Liver (tissue), 9 donors: ENCODE measurements around the gene MCTP1. TPM values are rescaled to one million over a fixed set of nuclear protein-coding genes. Genes with fewer than 3 reads are reported as not detected.

Experiments
- DNase-seq: peaks from one replicate; pipeline ENCODE4 v3.0.0-alpha.2; 2017; ENCODE audit warnings: low spot score
- H3K27ac ChIP-seq, 2 donors: one replicate each; pipeline ENCODE4 v1.7.0; 2013; ENCODE audit warnings: inconsistent platforms in 2 of 2, low read length in 2 of 2, control low read depth in 1 of 2, low read depth in 1 of 2, mild to moderate bottlenecking in 1 of 2
- H3K27me3 ChIP-seq, 4 donors: one replicate each; pipeline versions ENCODE4 v1.6.1 to v1.7.0; 2013; ENCODE audit warnings: low read length in 3 of 4, inconsistent platforms in 1 of 4, mild to moderate bottlenecking in 1 of 4, moderate library complexity in 1 of 4; ENCODE audit not compliant: control insufficient read depth in 4 of 4, insufficient read depth in 4 of 4
- H3K36me3 ChIP-seq, 4 donors: one replicate each; pipeline versions ENCODE4 v1.6.1 to v1.7.0; 2013; ENCODE audit warnings: low read length in 3 of 4, mild to moderate bottlenecking in 3 of 4, low read depth in 1 of 4, moderate library complexity in 1 of 4; ENCODE audit not compliant: control insufficient read depth in 4 of 4, insufficient read depth in 3 of 4
- H3K4me1 ChIP-seq, 4 donors: one replicate each; pipeline versions ENCODE4 v1.6.1 to v1.7.0; 2013; ENCODE audit warnings: low read length in 3 of 4, mild to moderate bottlenecking in 3 of 4, moderate library complexity in 1 of 4; ENCODE audit not compliant: control insufficient read depth in 4 of 4, insufficient read depth in 4 of 4
- H3K4me3 ChIP-seq, 3 donors: one replicate each; pipeline versions ENCODE4 v1.6.1 to v1.7.0; 2013; ENCODE audit warnings: low read length in 3 of 3, control low read depth in 1 of 3, low read depth in 1 of 3, mild to moderate bottlenecking in 1 of 3
- H3K9ac ChIP-seq, 2 donors: one replicate each; pipeline ENCODE4 v1.7.0; 2013; ENCODE audit warnings: low read length in 2 of 2, mild to moderate bottlenecking in 2 of 2, moderate library complexity in 2 of 2, control low read depth in 1 of 2, low read depth in 1 of 2
- H3K9me3 ChIP-seq, 4 donors: one replicate each; pipeline versions ENCODE4 v1.6.1 to v1.7.0; 2013; ENCODE audit warnings: low read length in 3 of 4; ENCODE audit not compliant: control insufficient read depth in 4 of 4
- ATF3 ChIP-seq: IDR thresholded peaks from 2 replicates; pipeline ENCODE4 v1.6.1; 2016; ENCODE audit warnings: antibody characterized with exemption
- CTCF ChIP-seq: fragments of 150-350 bp; IDR thresholded peaks from 2 replicates; pipeline ENCODE4 v1.5.1; 2017; ENCODE audit warnings: improper control_type of control experiment, low read depth, low read length; ENCODE audit not compliant: missing input control
- EGR1 ChIP-seq, 2 donors: IDR thresholded peaks; 2 replicates each; pipeline ENCODE4 v1.6.1; 2016 to 2018; ENCODE audit warnings: antibody characterized with exemption in 2 of 2, low read depth in 2 of 2
- FOXA1 ChIP-seq: IDR thresholded peaks from 2 replicates; pipeline ENCODE4 v1.6.1; 2016; ENCODE audit warnings: antibody characterized with exemption
- FOXA2 ChIP-seq: IDR thresholded peaks from 2 replicates; pipeline ENCODE4 v1.6.1; 2016; ENCODE audit warnings: antibody characterized with exemption
- GABPA ChIP-seq, 2 donors: IDR thresholded peaks in 1 of 2; conservative IDR thresholded peaks in 1 of 2; 2 replicates each; pipeline ENCODE4 v1.6.1; 2016; ENCODE audit warnings: antibody characterized with exemption in 2 of 2, mild to moderate bottlenecking in 1 of 2, moderate library complexity in 1 of 2
- HNF4A ChIP-seq, 2 donors: conservative IDR thresholded peaks; 2 replicates each; pipeline ENCODE4 v1.6.1; 2016; ENCODE audit warnings: antibody characterized with exemption in 2 of 2, mild to moderate bottlenecking in 2 of 2
- HNF4G ChIP-seq: IDR thresholded peaks from 2 replicates; pipeline ENCODE4 v1.6.1; 2016; ENCODE audit warnings: antibody characterized with exemption
- JUND ChIP-seq, 2 donors: IDR thresholded peaks; 2 replicates each; pipeline ENCODE4 v1.6.1; 2016; ENCODE audit warnings: antibody characterized with exemption in 2 of 2
- MAX ChIP-seq: IDR thresholded peaks from 2 replicates; pipeline ENCODE4 v1.6.1; 2016; ENCODE audit warnings: antibody characterized with exemption
- NR2F2 ChIP-seq: IDR thresholded peaks from 2 replicates; pipeline ENCODE4 v1.6.1; 2016; ENCODE audit warnings: antibody characterized with exemption
- RAD21 ChIP-seq, 2 donors: IDR thresholded peaks; 2 replicates each; pipeline ENCODE4 v1.6.1; 2016; ENCODE audit warnings: antibody characterized with exemption in 2 of 2, mild to moderate bottlenecking in 2 of 2
- REST ChIP-seq: IDR thresholded peaks from 2 replicates; pipeline ENCODE4 v1.6.1; 2016; ENCODE audit warnings: antibody characterized with exemption, mild to moderate bottlenecking
- RXRA ChIP-seq, 2 donors: IDR thresholded peaks; 2 replicates each; pipeline ENCODE4 v1.6.1; 2017 to 2018; ENCODE audit warnings: antibody characterized with exemption in 2 of 2, mild to moderate bottlenecking in 1 of 2
- SP1 ChIP-seq: IDR thresholded peaks from 2 replicates; pipeline ENCODE4 v1.6.1; 2018; ENCODE audit warnings: antibody characterized with exemption, mild to moderate bottlenecking
- TAF1 ChIP-seq: conservative IDR thresholded peaks from 2 replicates; pipeline ENCODE4 v1.6.1; 2016; ENCODE audit warnings: antibody characterized with exemption, mild to moderate bottlenecking
- YY1 ChIP-seq: IDR thresholded peaks from 2 replicates; pipeline ENCODE4 v1.6.1; 2016; ENCODE audit warnings: antibody characterized with exemption, mild to moderate bottlenecking
- ZBTB33 ChIP-seq: IDR thresholded peaks from 2 replicates; pipeline ENCODE4 v1.6.1; 2016; ENCODE audit warnings: antibody characterized with exemption
- WGBS: extraction: QIAGEN DNeasy Blood & Tissue Kit; methylation state at CpG from one replicate; pipeline ENCODE4 v1.1.7; 2013; 5-methylcytosine and 5-hydroxymethylcytosine counted together
- polyA plus RNA-seq, 2 donors: library from polyadenylated mRNA; stranded (reverse) in 1 of 2; unstranded in 1 of 2; fragments of 200-250 nt in 1 of 2; fragments of >200 nt in 1 of 2; fragmentation: Nextera tagmentation in 1 of 2; extraction: Ambion mirVana in 1 of 2; gene quantifications; one replicate each; pipeline versions ENCODE4 v1.2.1 to v1.2.3, GENCODE V29; 2013 to 2015
- total RNA-seq, 2 donors: library from RNA; depleted of rRNA; stranded (reverse); fragments of >200 nt; gene quantifications; one replicate each; pipeline ENCODE4 v1.2.3, GENCODE V29; 2014
- donor health status: healthy.
- donor health status: healthy.
- donor health status: healthy.
- donor health status: healthy.
- donor health status: healthy.

MCTP1 gene
- total and polyA plus RNA-seq, 4 donors, result 0.67 to 7.6 (median 4.3) TPM

- Histone ChIP-seq H3K27me3 (no peaks in the 10 kb centered on the region), H3K27ac (no peak overlapping the region), H3K9ac (no peak overlapping the region), H3K9me3 (no peaks in the 10 kb centered on the region), H3K36me3 (no peaks in the 10 kb centered on the region), H3K4me1 (no peaks in the 10 kb centered on the region), H3K4me3 (no peak overlapping the region)
- 64% methylated on average over 9 of the region's 9 CpGs for WGBS
- TF ChIP-seq HNF4A (conservative IDR thresholded peaks at IDR 0.05) (no peak), CTCF (no peak), RAD21 (IDR thresholded peaks at IDR 0.05) (no peak), REST (no peak)
- no peak for DNase-seq
Observed at GRCh38 chr5:94884311-94884710, 400.6 kb downstream of the MCTP1 start.

GRCh38 chr5:94872526-94872925 is 412.4 kb downstream of the MCTP1 start:
- no peak for TF ChIP-seq MAX
- no peak for TF ChIP-seq YY1
- TF ChIP-seq NR2F2, result no peak
- TF ChIP-seq SP1, result no peak
- no peak for TF ChIP-seq FOXA2
- no peak for TF ChIP-seq EGR1 (IDR thresholded peaks at IDR 0.05; ENCODE audit: low read depth in 2 of 2)
- TF ChIP-seq ATF3, result no peak
- TF ChIP-seq RAD21 (IDR thresholded peaks at IDR 0.05), result no peak
- TF ChIP-seq HNF4A (conservative IDR thresholded peaks at IDR 0.05), result no peak
- no peak for TF ChIP-seq REST
- TF ChIP-seq HNF4G, result no peak
- no peak for TF ChIP-seq GABPA (IDR thresholded peaks at IDR 0.05 in 1 of 2, conservative IDR thresholded peaks at IDR 0.05 in 1 of 2)
- no peak for TF ChIP-seq CTCF
- TF ChIP-seq ZBTB33, result no peak
- TF ChIP-seq RXRA (IDR thresholded peaks at IDR 0.05), result no peak
- no peak for TF ChIP-seq JUND (IDR thresholded peaks at IDR 0.05)
- TF ChIP-seq FOXA1, result no peak
- no peak for TF ChIP-seq TAF1
- Histone ChIP-seq H3K27ac (no peak overlapping the region), H3K27me3 (no peaks in the 10 kb centered on the region), H3K36me3 (no peaks in the 10 kb centered on the region), H3K4me3 (no peak overlapping the region), H3K9me3 (no peaks in the 10 kb centered on the region), H3K9ac (no peak overlapping the region), H3K4me1 (no peaks in the 10 kb centered on the region)
- no peak for DNase-seq
- WGBS, result 83% methylated on average over 4 of the region's 4 CpGs
